ENCODE measurements around the gene TNRC6C.

TNRC6C gene

DNA sequence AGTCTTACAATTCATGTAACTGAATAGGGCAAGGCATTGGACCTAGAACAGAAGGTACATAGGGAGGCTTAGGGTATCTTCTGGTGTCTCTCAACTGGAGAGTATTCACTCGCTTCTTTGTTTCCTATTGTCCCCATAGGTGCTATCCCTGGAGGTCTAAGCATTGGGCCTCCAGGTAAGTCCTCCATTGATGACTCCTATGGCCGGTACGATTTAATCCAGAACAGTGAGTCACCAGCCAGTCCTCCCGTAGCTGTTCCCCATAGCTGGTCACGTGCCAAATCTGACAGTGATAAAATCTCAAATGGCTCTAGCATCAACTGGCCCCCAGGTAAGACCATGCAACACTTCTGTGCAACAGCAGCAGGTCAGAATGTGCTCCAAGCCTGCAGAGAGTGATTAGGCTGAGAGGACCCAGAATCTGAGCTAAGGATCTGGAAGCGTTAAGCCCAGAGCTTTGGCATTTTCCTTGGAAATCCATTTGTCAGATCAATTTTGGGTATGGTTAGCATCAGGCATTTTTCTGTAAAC is 134.4 kb downstream of the TNRC6C start:
- DNase-seq = no peak

DNA sequence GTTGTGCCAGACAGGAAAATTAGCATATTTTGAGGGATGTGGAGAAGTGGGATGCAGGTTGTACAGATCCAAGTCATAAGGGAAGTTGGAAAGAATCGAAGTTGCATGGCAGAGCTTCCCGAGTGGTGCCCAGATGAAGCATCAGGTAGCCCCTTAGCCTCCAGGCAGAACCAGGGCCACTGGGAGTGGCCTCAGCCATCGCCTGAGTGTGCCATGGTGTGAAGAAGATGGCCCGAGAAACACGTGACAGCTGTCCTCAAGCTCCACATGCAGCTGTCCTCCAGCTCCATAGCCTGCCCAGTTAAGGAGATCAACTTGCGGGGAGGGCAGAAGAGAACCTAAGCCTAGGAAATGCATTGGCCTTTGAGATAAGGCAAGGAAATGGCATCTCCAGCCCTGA is 136.5 kb downstream of the TNRC6C start:
- DNase-seq = no peak

DNA sequence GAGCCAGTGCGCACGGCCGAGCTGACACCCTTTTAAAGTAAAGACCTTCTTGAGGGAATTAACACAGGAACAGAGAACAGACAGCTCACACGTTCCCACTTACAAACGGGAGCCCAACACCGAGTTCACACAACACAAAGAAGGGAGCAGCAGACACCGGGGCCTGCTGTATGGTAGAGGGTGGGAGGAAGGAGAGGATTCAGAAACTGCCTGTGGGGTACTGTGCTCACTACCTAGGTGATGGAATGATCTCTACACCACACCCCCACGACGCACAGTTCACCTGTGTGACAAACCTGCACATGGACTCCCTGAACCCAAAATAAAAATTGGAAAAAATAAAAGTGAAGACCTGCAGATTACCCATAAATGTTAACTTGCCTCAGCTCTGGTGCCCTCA is 137.6 kb downstream of the TNRC6C start:
- DNase-seq = no peak

DNA sequence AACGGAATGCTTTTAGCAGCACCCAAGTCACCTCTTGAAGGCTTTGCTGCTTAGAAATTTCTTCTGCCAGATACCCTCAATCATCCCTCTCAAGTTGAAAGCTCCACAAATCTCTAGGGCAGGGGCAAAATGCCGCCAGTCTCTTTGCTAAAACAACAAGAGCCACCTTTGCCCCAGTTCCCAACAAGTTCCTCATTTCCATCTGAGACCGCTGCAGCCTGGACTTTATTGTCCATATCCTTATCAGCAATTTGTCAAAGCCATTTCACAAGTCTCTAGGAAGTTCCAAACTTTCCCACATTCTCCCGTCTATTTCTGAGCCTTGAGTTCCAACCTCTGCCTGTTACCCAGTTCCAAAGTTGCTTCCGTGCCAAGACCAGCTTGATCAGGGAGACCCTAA is 142.6 kb downstream of the TNRC6C start:
- no peak for DNase-seq

DNA sequence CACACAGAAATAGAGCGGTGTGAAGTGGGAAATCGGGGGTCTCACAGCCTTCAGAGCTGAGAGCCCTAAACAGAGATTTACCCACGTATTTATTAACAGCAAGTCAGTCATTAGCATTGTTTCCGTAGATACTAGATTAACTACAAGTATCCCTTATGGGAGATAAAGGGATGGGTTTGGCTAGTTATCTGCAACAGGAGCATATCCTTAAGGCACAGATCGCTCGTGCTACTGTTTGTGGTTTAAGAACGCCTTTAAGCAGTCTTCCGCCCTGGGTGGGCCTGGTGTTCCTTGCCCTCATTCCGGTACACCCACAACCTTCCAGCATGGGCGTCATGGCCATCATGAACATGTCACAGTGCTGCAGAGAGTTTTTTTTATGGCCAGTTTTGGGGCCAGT is 143.0 kb downstream of the TNRC6C start:
- no peak for DNase-seq

DNA sequence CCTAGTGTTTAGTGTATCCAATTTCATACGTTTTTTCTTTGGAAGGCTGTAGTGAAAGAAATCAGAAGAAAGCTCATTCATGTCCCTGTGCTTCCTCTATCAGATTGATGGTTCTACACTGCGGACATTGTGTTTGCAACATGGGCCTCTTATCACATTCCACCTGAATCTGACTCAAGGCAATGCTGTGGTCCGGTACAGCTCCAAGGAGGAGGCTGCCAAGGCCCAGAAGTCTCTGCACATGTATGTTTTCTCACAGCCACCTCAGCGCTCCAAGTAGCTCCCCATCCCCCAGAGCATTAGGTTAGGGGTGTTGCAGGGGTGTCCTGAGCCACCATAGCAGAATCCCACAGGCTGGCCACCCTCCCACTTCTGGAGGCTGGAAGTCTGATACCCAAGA is 144.8 kb downstream of the TNRC6C start:
- DNase-seq = no peak

DNA sequence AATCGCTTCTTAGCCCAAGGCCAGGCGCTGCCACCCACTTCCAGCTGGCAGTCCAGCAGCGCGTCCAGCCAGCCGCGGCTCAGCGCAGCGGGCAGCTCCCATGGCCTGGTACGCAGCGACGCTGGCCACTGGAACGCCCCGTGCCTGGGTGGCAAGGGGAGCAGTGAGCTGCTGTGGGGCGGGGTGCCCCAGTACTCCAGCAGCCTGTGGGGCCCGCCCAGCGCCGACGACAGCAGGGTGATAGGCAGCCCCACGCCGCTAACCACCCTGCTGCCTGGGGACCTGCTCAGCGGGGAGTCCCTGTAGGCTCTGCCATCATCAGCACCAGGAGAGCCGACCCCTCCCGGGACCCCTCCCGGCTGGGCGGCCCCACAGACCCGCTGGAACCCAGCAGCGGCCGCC is 146.0 kb downstream of the TNRC6C start:
- DNase-seq = no peak

DNA sequence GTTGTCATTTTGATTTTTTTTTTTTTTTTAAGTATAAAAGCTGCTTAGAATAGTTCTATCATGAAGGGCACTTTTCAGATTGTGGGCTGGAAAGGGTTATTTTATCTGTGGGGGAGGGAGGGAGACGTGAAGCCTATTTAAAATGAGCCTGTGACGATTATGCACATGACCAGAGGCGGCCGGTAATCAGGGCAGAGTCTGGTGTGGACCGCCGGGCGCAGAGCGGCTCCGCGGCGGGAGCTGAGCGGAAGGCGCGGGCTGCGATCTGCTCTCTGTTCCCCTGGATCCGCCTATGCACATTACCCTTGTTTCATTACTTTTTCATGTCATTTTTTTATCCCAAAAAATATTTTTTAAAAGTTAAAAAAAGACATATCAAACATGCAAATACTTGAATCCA is 146.6 kb downstream of the TNRC6C start:
- DNase-seq = no peak

DNA sequence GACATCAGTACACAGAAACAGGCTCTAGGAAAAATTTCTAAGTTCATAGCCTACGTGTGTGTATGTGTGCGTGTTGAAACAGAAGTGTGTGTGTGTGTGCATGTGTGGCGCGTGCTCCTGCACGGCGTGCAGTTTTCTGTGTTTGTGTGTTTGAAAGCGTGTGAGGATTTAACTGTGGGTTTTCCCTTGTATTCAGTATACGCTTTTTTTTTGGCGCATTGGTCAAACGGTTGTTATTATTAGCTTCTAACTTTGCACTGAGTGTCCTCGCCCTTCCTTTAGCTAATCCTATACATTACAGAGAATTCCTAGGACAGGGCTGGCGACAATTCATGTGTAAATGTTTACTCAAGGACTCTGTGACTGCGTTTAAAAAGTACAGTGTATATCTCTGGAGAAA is 147.0 kb downstream of the TNRC6C start:
- DNase-seq = no peak

DNA sequence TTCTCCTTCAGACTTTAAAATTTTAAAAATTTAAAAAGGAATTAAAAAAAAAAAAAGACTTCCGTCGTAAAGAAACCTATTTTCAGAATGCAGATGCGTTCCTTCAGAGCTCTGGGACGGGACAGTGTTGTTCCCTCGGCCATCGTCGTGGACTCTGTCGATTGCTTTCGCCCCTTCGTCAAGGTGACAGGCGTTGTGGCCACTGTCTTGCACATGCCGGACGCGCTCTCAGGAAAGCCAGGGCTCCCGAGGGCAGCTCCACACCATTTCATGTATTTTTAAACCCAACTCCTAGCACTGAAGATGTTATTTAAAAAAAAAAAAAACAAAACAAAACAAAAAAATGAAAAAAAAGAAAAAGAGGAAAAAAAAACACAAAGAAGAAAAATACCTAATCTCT is 147.7 kb downstream of the TNRC6C start:
- no peak for DNase-seq

DNA sequence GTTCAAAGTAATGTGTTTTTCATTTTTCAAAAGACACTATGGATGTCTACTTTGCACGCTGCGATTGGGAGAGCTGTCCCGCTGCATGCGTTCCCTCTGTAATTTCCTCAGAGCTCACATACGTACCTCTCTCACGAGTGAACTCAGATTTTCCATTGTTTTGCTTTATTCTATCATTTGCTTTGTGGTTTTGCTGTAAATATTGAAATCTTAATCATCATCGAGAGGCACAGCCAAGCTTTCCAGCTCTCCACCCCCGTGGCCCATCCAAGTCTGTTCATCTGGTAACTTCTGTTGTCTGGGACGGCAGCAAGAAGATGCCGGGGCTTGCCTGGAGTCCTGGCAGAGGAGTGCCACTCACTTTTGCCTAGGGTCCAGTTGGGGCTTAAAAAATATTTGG is 149.0 kb downstream of the TNRC6C start:
- DNase-seq = no peak

DNA sequence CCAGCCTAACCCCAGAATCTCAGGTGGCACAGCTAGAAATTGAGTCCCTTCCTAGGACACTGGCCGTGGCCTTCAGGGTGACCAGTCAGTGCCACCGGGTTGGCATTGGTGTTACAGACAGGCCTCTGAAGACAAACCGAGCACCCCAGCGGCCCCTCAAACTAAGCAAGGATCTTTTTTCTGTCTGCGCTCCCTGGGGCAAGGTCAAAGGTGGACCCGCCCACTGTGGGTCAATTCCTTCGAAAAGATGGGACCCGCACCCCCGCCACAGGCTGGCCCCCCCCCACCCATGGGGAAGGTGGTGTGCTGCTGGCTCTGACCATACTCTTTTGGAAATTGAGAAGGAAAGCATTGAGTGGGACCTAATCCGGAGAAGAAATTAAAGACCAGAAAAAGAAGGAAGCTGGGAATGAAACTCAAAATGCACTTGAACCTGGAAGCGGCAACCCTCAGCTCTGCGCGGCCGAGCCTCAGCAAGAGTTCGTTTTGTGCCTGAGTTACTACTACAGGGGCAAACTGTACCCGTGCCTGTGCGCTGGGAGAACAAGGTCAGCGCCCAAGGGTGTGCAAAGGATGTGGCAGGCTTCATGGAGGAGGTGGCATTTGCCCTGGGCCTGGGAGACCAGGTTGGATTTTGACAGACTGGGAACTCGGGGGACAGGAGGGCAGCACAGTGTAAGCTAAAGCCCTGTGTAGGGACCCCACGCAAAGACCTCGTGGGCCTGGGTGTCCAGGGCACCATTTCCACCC is 149.6 kb downstream of the TNRC6C start:
- no peak for DNase-seq

DNA sequence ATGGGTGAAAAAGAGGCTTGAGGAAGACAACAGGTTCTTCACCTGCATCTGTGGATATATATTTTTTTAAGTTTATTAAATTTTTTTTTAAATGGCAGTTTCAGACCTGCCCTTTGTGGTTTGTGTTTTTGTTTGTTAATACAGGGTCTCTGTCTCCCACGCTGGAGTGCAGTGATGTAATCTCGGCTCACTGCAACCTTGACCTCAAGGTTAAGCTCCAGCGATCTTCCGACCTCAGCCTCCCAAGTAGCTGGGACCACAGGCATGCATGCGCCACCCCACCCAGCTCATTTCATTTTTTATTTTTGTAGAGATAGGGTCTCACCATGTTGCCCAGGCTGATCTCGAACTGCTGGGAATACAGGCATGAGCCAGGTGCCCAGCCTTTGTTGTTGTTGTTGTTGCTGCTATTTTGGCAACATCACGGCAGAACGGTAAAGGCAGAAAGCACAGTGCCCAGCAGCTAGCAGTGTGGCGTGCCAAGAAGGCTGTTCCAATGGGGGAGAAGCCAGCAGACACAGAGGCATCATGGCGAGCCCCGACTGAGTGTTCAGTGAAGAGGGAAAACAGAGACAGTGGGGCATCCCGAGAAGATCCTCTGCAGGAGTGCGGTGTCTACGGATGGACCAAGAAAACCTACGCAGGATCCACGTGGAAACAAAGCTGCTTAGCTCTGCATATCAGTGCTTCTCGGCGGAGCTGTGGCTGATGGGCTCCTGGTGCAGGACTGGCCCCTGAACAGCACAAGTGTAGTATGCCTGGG is 150.4 kb downstream of the TNRC6C start:
- no peak for DNase-seq

DNA sequence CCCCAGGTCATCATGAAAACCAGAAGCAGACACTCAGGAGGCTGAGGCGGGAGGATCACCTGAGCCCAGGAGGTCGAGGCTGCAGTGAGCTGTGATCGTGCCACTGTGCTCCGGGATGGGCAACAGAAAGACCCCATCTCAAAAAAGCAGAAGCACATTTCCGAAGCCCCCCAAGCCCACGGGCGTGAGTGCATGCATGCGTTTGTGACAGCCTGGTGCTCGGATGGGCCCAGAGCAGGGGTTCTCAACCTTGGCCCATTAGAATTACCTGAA is 150.9 kb downstream of the TNRC6C start:
- no peak for DNase-seq

DNA sequence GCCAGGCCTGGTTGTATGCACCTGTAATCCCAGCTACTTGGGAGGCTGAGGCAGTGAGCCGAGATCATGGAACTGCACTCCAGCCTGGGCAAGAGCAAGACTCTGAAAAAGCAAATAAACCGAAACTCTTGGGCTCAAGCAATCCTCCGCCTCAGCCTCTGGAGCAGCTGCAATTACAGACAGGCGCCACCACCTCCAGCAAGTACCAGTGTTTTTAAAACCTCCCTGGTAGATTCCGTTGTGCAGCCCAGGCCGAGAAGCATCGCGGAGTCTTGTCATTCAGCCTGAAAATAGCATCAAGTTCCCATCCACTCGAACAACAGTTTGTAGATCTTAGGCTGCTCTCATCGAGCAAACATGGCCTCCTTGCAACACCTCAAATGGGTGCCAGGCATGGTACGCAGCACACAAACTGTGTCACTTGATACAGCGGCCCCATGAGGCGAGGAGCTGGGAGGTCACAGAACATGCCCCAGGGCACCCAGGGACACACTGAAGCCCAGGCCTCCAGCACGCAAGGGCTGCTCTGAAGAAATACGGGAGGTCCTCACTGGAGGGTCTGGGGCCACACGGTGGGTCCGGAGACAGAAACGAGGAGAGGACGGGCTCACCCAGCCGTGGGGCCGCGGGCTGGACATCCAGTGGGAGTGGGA is 152.0 kb downstream of the TNRC6C start:
- DNase-seq = no peak

DNA sequence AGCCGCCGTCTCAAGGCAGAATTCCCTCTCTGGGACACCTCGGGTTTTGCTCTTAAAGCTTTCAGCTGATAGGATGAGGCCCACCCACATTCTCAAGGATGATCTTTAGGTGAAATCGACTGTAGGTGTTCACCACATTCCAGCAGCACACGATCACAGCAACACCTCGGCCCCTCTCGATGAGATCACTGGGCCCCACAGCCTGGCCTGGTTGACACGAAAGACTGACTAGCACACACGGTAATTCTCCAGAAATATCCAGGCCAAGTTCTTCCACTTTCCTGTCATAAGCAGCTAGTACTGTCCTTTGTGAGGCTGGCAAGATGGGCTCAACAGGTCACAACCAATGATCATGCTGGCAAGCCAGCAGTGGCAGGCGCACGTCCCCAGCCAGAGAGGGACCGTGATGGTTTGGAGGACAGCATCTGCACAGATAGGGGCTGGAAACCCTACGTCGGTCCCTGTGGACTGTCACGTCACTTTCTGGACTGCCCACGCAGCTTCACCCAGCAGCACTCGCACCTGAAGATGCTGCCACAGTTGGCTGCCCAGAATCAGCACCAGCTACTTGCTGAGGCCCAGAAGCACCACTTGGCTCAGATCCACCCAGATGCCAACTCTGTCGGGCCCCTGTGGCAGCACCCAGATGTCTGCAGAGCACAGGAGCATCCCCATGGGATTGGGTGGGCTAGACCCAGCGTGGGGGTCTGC is 152.7 kb downstream of the TNRC6C start:
- no peak for DNase-seq

DNA sequence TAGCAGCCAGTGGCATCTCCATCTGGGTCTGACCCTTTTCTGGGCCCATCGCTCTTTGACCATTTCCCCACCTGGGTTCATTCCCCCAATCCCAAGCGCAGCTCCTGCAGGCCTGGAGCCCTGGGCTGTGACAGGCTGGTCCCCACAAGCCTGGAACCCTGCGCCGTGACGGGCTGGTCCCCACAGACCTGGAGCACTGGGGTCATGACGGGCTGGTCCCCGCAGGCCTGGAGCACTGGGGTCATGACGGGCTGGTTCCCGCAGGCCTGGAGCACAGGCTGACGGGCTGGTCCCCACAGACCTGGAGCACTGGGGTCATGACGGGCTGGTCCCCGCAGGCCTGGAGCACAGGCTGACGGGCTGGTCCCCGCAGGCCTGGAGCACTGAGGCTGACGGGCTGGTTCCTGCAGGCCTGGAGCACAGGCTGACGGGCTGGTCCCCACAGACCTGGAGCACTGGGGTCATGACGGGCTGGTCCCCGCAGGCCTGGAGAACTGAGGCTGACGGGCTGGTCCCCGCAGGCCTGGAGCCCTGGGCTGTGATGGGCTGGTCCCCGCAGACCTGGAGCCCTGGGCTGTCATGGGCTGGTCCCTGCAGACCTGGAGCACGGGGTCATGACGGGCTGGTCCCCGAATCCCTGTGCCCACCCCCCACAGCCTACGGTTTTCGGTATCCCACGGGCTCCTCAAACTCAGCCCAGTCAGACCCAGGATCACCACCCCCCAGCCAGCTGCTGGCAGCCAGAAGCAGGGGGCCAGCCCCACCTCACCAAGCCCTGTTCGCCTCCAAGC is 153.4 kb downstream of the TNRC6C start:
- DNase-seq = no peak

DNA sequence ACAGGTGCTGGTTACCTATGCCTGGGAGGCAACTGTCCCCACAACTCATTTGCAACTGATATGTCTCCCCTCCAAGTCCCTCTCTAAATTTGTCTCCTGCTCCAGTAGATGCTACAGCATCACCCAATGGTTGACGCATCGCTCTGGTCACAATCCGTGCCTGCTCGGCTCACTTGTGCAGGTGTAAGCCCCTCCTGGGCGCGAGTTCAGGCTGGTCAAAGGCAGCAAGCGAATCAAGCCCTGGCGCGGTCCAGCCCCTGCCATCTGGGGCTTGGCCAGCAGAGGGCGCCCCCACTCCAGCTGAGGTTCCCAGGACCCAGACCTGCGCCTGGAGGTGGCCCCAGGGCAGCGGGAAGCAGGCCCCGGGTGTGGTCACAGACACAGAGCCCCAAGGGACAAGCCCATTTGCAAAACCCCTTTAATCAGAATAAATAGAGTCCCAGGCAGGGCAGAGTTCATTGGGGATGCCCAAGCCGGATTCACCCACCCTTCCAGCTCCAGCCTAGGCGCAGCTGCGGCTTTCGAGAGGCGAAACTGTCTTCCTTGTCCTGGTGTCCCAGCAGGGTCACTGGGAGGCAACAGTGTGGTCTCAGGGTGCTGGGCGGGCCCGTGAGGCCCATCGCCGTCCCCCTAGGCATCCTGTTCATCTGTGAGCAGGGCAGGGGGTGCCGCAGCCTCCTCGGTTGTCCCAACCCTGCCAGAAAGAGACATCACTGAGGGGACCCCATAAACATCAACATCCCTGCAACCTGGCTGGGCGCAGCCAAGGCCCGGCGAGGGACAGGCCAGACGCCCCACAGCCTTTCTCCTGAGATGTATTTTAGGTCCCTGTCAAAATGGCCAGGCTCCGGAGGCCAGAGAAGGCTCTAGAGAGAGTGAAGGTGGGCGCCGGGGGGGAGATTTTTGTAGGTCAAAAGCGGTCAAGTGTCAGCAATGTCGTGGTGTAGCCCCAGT is 154.3 kb downstream of the TNRC6C start:
- peak; percentile 82 for DNase-seq

DNA sequence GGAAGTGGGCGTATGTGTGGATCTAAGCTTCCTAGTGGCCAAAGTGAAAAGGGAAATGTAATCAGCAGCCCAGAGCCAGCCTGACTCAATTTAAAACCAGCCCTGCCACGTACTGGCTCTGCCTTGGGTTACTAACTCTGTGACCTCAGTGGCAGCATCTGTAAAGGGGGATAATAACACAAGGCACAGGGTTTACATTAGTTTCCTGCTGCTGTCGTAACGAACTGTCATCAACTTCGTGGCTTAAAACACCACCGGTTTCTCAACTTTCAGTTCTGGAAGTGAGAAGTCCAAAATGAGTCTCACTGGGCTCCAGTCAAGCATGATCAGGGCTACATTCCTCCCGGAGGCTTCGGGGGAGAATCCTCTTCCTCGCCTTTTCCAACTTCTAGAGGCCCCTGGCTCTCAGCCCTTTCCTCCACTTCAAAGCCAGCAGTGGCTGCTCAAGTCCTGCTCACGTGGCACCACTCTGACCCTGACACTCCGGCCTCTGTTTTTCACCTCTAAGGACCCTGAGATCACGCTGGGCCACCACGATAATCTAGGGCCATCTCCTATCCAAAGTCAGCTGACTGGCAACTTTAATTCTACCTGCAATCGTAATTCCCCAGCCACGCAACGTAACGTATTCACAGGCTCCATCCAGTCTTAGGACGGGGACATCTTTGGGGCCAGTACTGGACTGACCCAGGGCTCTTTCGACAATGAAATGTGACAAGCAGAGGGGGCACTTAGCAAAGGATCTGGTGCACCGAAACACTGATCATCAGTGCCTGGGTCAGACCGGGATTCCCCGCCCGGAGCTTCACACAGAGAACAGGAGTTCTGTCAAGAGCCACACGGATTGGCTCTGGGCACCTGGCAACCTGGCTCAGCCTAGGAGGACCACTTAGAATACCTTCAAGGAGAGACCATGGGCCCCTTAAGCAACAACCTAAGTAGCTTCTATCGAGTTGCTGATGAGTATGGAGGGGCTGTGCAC is 155.6 kb downstream of the TNRC6C start:
- DNase-seq = no peak
